Measurements from ENCODE around the gene TBX19. TPM values are rescaled to one million over a fixed set of nuclear protein-coding genes. Genes with fewer than 3 reads are reported as not detected.

The TBX19 gene
- total and polyA plus RNA-seq, 12 donors = 0.35 to 2.2 (median 1.1) TPM; not detected in 1

DNA sequence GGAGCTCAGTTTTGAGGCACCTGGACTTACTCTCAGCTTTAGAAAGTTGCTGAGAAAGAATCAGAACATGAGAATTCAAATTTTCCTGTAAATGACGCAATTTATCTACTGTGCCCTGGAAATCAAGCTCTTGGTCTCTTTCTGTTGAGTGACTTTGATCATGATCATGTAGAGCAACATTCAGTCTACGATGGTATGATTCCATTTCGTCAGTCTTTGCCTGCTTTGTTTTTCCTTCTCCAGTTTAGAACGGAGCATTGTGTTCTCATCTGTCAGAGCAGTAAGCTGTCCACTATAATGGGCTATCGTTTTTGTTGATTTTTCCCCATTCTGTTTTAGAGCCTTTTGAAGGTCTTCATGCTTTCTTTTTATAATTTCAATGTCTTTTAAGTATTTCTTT lies 34.2 kb upstream of the TBX19 start:
- intact Hi-C loops (cut with DNase I) = no loop called here
- Histone ChIP-seq H3K9me3 (replicated peaks in 1 of 3) (no peaks in the 10 kb centered on the region), H3K36me3 (replicated peaks in 1 of 2) (peaks cover 0 to 20% of the 10 kb centered on the region in 2 donors), H3K27ac (no peak overlapping the region), H3K27me3 (no peaks in the 10 kb centered on the region), H3K4me3 (no peak overlapping the region), H3K4me1 (replicated peaks in 1 of 2) (peaks cover 3 to 21% of the 10 kb centered on the region in 2 donors)
- WGBS, 4 donors = 78 to 85% (median 80%) methylated on average over 5 of the region's 5 CpGs
- TF ChIP-seq POLR2A (IDR thresholded peaks at IDR 0.05) = no peak
- TF ChIP-seq, protein P1, sequence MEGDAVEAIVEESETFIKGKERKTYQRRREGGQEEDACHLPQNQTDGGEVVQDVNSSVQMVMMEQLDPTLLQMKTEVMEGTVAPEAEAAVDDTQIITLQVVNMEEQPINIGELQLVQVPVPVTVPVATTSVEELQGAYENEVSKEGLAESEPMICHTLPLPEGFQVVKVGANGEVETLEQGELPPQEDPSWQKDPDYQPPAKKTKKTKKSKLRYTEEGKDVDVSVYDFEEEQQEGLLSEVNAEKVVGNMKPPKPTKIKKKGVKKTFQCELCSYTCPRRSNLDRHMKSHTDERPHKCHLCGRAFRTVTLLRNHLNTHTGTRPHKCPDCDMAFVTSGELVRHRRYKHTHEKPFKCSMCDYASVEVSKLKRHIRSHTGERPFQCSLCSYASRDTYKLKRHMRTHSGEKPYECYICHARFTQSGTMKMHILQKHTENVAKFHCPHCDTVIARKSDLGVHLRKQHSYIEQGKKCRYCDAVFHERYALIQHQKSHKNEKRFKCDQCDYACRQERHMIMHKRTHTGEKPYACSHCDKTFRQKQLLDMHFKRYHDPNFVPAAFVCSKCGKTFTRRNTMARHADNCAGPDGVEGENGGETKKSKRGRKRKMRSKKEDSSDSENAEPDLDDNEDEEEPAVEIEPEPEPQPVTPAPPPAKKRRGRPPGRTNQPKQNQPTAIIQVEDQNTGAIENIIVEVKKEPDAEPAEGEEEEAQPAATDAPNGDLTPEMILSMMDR (IDR thresholded peaks at IDR 0.05) = no peak
- DNase-seq = no peak

GRCh38 chr1:168252204-168252733 lies 28.4 kb upstream of the TBX19 start:
- H3K4me3 ChIP-seq = no peak overlapping the region
- no peak for DNase-seq
- peaks cover 0 to 9% (median 0%) of the 10 kb centered on the region in 3 donors for H3K9me3 ChIP-seq (replicated peaks in 1 of 3)
- H3K27me3 ChIP-seq = no peaks in the 10 kb centered on the region
- WGBS, 4 donors = 77 to 88% (median 81%) methylated on average over 3 of the region's 3 CpGs
- peaks cover 0 to 12% of the 10 kb centered on the region in 2 donors for H3K36me3 ChIP-seq (replicated peaks in 1 of 2)
- intact Hi-C loops (cut with DNase I) = no loop called here
- TF ChIP-seq, protein P1 (IDR thresholded peaks at IDR 0.05) = no peak
- TF ChIP-seq POLR2A (IDR thresholded peaks at IDR 0.05) = no peak
- no peak overlapping the region for H3K27ac ChIP-seq
- peaks cover 0 to 18% of the 10 kb centered on the region in 2 donors for H3K4me1 ChIP-seq (replicated peaks in 1 of 2)

DNA sequence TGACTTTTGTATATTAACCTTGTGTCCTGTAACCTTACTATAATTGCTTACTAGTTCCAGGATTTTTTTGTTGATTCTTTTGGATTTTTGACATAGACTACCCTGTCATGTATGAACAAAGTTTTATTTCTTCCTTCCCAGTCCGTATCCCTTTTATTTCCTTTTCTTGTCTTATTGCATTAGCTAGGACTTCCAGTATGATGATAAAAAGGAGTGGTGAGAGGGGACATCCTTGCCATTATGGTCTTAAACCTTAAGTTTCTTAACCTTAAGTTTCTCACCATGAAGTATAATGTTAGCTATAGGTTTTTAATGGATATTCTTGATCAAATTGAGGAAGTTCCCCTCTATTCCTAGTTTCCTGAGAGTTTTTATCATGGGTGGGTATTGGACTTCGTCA lies 24.5 kb upstream of the TBX19 start:
- H3K36me3 ChIP-seq (replicated peaks in 1 of 2) = no peaks in the 10 kb centered on the region
- no peak overlapping the region for H3K27ac ChIP-seq
- H3K4me1 ChIP-seq (replicated peaks in 1 of 2) = peaks cover 0 to 12% of the 10 kb centered on the region in 2 donors
- no peak for DNase-seq
- H3K27me3 ChIP-seq = no peaks in the 10 kb centered on the region
- TF ChIP-seq, protein P1 (IDR thresholded peaks at IDR 0.05) = no peak
- TF ChIP-seq POLR2A (IDR thresholded peaks at IDR 0.05) = no peak
- intact Hi-C loops (cut with DNase I) = no loop called here
- 90 to 99% (median 95%) methylated on average over 2 of the region's 2 CpGs for whole genome bisulfite sequencing, 4 donors
- H3K9me3 ChIP-seq (replicated peaks in 1 of 3) = peaks cover 0 to 9% (median 0%) of the 10 kb centered on the region in 3 donors
- H3K4me3 ChIP-seq = no peak overlapping the region

DNA sequence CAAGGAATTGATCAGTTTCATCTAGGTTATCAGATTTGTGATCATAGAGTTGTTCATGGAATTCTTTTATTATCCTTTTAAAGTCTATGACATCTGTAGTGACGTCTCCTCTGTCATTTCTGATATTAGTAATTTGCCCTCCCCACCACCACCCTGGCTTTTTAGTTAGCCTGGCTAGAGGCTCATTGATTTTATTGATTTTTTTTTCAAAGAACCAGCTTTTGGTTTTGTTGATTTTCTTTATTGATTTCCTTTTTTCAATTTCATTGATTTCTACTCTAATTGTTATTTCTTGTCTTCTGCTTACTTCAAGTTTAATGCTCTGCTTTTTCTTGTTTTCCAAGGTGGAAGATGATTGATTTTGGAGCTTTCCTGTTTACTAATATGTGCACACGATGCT lies 23.3 kb upstream of the TBX19 start:
- Histone ChIP-seq H3K36me3 (replicated peaks in 1 of 2) (no peaks in the 10 kb centered on the region), H3K4me1 (replicated peaks in 1 of 2) (peaks cover 0 to 14% of the 10 kb centered on the region in 2 donors), H3K9me3 (replicated peaks in 1 of 3) (peaks cover 0 to 9% (median 0%) of the 10 kb centered on the region in 3 donors), H3K27me3 (no peaks in the 10 kb centered on the region), H3K27ac (no peak overlapping the region), H3K4me3 (no peak overlapping the region)
- no peak for TF ChIP-seq POLR2A (IDR thresholded peaks at IDR 0.05)
- TF ChIP-seq, protein P1 (IDR thresholded peaks at IDR 0.05) = no peak
- 50 to 70% (median 66%) methylated on average over 2 of the region's 2 CpGs for WGBS, 4 donors
- intact Hi-C loops (cut with DNase I) = no loop called here
- DNase-seq = no peak

All from adrenal gland (tissue), 12 donors.